CD4-positive, alpha-beta T cell treated with Interleukin-1 beta for 1 hour (primary cell): ENCODE measurements around the gene CARHSP1.
A peak's percentile ranks its signal among the peaks of the same experiment; 100 is the strongest.
"Not testable (repeated sequence)": the region's sequence is repeated elsewhere in the genome, so short reads cannot be mapped to it uniquely, and the experiment has no call there.

ENCODE experiments used
- DNase-seq, 2 donors: peaks; one replicate each; pipeline ENCODE4 v3.0.0-alpha.2; 2020 to 2022

Gene CARHSP1

GRCh38 chr16:8868416-8869211 is at the start of gene CARHSP1:
TSS of gene CARHSP1 (minus strand) at chr16:8869006. CDS start at chr16:8859328, 9,678 bp downstream.
- peak; percentile 81 to 84 for DNase-seq

GRCh38 chr16:8917336-8917735 is 48.5 kb upstream of the CARHSP1 start:
- not testable (repeated sequence) for DNase-seq

GRCh38 chr16:8916541-8917225 is 47.9 kb upstream of the CARHSP1 start:
- no peak for DNase-seq

DNA sequence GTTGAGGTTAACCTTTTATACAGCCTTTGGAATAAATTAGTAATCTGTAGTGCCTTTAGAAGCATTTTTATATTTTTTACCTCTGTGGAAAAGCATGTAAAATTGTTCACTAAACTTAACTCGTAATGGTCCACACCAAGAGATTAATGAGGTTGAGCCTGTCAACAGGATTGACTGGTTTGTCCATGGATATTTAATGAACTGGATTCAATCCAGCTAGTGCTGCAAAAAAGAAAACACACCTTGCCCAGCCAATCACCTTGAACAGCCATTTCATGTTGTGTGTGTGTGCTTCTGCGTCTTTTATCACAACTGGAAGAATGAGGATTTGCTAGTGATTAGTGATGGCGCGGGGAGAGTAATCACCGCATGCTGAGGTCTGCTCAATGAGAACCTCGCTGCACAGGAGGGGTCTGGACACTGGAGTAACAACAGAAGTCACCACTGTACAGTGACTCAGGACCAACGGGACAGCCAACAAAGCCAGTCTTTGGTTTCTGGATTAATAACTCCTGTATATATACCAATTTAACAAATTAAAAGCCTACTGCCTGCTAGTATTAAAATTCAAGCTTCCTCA is 47.0 kb upstream of the CARHSP1 start:
- no peak for DNase-seq

DNA sequence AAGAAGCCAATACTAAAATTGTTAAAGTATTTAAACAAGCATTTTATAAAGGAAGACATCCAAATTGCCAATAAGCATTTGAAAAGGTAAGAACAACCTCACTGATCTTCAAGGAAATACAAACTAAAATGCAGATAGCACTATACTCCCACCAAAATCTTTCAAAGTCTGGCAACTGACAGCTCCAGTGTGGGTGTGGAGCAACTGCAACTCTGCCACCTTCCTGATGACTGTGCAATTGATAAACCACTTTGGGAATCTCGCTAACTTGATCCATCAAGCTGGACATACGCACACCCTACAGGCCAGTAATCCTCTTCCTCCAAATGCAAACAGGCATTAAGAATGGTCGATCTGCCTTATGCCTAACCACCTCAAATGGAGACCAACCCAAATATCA is 45.3 kb upstream of the CARHSP1 start:
- no peak for DNase-seq

GRCh38 chr16:8912793-8913192 is 44.0 kb upstream of the CARHSP1 start:
- no peak for DNase-seq

- DNase-seq = no peak
Observed at GRCh38 chr16:8910811-8911210, 42.0 kb upstream of the CARHSP1 start.

GRCh38 chr16:8908810-8909468 is 40.1 kb upstream of the CARHSP1 start:
- DNase-seq = no peak

DNA sequence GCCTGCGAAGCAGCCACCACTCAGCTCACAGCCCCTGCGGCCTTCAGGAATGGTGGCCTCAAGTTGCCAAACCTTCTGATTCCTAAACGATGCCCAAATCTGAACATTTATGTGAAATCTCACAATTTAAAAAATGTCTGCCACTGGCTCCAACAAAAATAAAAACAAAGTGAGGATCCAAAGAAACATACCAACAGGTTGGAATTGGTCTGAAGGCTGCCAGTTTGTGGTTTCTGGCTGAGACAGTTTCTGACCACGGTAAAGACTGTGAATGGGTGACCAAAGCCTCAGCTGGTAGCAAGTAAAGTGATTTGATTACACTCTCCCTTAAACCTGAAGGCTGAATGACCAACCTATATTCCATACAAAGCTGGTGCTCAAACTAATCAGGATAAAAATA is 38.3 kb upstream of the CARHSP1 start:
- no peak for DNase-seq

- DNase-seq = no peak
Observed at GRCh38 chr16:8905795-8906591, 37.2 kb upstream of the CARHSP1 start.

DNA sequence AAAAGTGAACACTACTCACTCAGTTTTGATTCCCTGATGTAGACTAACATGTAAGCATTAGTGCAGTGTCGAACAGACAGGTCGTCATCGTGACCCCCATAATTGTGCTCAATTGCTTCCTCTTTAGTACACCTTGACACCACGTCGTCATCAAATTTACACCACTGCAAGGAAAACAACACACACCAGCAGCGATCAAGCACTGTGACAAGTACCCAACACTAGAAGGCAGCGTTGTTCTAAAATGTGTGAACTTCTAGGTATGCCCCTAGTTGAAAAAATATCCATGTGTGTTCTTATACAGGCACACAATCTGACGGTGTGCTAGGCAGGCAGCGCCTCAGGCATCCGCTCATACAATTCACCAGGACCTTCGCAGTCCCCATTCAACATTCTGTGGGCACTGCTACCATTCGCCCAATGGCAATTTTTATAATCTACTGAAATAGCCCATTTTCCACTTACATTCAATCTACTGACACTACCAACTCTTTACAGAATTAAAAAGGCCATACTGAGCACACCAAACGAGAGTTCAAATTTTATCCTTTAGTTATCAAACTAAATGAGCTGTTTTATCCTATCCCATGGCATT is 36.5 kb upstream of the CARHSP1 start:
- DNase-seq = peak; percentile 13 to 31

DNA sequence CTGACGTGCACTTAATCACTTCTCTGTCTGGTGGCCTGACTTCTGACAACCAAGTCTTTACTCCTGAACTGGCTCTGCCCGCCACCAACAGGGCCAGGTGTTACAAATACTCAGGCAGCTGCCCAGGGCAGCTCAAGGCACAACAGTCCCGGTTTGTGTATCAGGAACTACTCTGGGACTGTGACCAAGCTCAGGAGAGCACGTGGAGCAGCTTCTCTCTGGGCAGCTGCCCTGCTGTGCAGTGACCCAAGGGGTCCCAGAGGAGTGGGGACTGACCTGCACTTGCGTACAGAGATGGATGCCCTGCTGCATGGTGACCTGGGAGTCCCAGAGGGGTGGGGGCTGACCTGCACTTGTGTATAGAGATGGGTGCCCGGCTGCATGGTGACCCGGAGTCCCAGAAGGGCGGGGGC is 35.2 kb upstream of the CARHSP1 start:
- no peak for DNase-seq

DNA sequence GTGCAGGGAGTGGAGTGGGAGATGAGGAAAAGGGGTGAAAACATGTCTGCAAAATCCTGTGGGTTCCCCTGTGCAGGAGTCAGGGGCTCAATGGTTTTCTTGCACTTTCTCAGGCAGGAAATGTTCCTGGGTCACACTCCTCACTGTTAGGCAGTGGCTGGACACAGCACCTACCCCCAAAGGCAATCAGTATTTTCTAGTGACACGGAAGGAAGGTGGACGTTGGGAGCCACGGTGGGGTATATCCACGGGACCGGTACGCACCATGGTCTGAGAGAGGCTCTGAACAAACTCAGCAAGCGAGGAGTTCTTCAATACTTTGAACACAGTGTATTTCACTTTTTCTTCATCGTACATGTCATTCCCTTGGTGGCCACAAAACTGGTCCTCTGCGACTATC is 34.2 kb upstream of the CARHSP1 start:
- DNase-seq = no peak

- no peak for DNase-seq
Observed at GRCh38 chr16:8901320-8901861, 32.6 kb upstream of the CARHSP1 start.

DNA sequence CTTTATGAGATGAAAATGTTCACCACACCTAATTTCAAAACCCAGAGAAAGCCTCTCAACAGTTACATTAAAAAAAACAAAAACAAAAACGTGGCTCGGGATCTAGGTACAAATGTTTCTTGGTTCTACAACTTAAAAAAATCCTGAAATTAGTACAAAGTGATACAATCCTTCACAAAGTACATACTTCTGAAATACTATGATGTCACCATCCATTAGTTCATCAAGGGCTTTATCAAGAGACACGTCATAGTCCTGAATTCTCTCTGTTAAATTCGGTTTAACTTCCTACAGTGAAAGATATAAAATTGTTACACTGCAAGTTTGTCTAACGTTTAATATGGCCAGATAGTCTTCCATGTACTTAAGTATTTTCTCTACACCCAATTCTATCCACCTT is 31.5 kb upstream of the CARHSP1 start:
- no peak for DNase-seq

- no peak for DNase-seq
Observed at GRCh38 chr16:8899709-8900317, 31.0 kb upstream of the CARHSP1 start.

- DNase-seq = no peak
Observed at GRCh38 chr16:8898660-8899318, 30.0 kb upstream of the CARHSP1 start.

DNA sequence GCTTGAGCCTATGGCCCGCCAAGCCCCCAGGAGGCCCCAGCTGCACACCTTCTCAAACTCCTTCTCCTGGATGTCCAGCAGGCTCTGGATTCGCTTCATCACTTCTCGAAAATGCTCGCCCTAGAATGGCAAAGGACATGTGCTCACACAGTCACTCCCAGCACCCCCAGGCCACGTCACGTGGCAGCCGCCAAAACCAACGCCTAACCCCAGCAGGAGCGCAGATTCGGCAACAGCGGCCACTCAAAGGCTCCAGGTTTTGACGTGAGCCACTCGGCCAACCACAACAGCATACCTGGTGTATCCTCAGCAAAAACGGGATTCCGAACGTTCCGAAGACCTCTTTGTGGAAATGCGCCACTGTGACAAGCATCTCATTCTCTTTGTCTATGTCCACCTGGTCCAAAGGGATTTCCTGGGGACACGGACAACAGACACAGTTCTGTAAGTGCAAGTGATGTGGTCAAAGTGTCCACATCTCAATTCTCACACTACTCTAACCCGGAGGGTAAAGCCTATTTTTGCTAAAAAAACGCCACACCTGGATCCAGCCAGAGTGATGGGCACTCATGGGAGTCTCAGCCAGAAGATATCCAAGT is 26.0 kb upstream of the CARHSP1 start:
- DNase-seq = no peak

DNA sequence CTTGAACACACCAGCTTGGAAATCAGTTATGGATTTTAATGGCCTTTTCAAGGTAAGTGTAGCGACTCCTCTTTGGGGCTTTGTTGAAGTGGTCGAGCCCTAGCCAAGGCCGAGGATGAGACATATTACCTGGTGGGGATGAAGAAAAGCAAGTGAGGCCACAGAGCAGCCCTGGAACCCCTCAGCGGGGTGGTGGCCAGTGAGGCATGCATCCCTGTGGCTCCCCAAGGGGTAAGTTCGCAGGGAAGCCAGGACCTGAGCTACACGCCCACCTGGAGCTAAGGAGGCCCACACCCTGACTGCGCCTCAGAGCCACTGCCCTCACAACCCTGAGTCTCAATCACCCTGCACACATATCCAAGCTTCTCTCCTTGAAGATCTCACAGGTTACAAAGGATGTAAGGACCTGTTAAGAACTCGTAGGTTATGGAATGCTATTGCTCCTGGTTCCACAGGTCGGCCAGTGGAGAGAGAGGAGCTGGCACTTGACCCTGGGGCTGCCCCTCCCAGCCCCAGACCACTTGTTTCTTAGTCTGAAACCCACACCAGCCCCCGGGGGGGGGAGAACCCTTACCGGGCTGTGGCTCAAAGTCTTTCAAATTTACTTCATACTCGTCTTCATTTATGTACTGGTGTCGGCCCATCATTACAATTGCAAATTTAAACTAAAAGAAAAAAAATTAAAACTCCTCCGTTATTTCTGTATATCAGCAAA is 25.3 kb upstream of the CARHSP1 start:
- DNase-seq = no peak

DNA sequence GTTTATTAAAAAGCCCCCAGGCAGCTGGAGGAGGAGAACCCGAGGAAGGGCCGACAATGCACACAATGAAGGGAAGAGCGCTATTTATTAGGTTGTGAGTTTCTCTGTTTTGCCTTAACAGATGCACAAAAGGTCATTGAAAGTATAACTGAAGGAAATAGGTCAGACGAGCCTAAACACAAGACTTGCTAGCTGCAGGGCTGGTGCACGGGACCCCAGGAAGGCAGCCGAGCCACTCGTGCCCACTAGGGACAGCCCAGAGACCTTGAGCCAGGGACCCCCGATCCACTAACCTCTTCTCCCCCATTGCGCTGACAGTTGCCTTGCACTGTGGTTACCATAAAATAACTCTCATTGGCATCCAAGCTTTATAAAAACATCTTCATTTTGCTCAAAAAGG is 24.6 kb upstream of the CARHSP1 start:
- no peak for DNase-seq
